ENCODE measurements around the gene ZNF385A.

ZNF385A gene

GRCh38 chr12:54371328-54372112 lies 13.0 kb downstream of the ZNF385A start:
- Mint-ChIP-seq H3K27ac (no peak overlapping the region), H3K4me3 (no peak overlapping the region)
- CTCF ChIA-PET, result interaction anchor here (1.1 to 2.9 kb wide), 10 partner anchors 8 to 157 kb away, joined by 3 to 19 read pairs (median 5); no protein-coding TSS in a partner anchor

GRCh38 chr12:54370171-54370730 lies 14.3 kb downstream of the ZNF385A start:
- CTCF ChIA-PET, result interaction anchor here (0.7 to 2.9 kb wide), 10 partner anchors 8 to 156 kb away, joined by 3 to 19 read pairs (median 6); no protein-coding TSS in a partner anchor
- peaks cover 29% of the 10 kb centered on the region for H3K4me1 Mint-ChIP-seq
- peaks cover 44% of the 10 kb centered on the region for H3K27me3 Mint-ChIP-seq
- no peaks in the 10 kb centered on the region for H3K36me3 Mint-ChIP-seq
- DNase-seq, result no peak
- H3K4me3 Mint-ChIP-seq, result no peak overlapping the region
- no peaks in the 10 kb centered on the region for H3K9me3 Mint-ChIP-seq
- no peak overlapping the region for H3K27ac Mint-ChIP-seq

More at GRCh38 chr12:54371328-54372112, 13.0 kb downstream of the ZNF385A start:
- H3K27me3 Mint-ChIP-seq, result peaks cover 57% of the 10 kb centered on the region
- DNase-seq, result no peak
- H3K4me1 Mint-ChIP-seq, result peaks cover 29% of the 10 kb centered on the region
- H3K9me3 Mint-ChIP-seq, result no peaks in the 10 kb centered on the region
- H3K36me3 Mint-ChIP-seq, result no peaks in the 10 kb centered on the region

DNA sequence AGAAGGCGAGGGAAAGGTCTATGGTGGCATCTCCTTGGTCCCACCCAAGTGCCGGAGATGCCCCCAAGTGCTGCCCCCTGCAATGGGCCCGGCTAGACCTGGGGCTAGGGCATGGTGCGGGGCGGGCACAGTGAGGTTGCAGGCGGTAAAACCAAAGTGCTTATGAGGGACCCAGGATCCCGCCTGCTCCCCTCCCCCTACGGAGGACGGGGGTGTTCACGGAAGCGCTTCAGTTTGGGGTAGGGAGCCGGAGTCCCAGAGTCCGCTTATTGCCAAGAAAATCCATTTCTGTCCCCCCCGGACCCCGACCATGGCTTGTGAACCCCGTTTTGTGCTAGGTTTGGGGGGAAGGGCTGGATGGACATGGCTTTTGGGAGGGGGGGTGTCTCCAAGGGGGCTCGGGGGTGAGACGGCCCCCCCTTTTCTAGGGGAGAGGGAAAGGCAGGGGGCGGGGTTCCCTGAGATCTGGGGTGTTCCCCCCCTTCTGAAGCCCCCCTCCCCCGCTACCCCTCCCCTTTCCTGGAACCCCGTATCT lies 14.9 kb downstream of the ZNF385A start:
- peaks cover 40% of the 10 kb centered on the region for H3K27me3 Mint-ChIP-seq
- H3K4me1 Mint-ChIP-seq, result peaks cover 34% of the 10 kb centered on the region
- H3K36me3 Mint-ChIP-seq, result no peaks in the 10 kb centered on the region
- DNase-seq, result no peak
- no peak overlapping the region for H3K27ac Mint-ChIP-seq
- peak overlapping the region; percentile 33 for H3K4me3 Mint-ChIP-seq
- CTCF ChIA-PET, result interaction anchor here (1.0 to 2.6 kb wide), 4 partner anchors 10 to 149 kb away, joined by 3 to 19 read pairs (median 10); no protein-coding TSS in a partner anchor
- no peaks in the 10 kb centered on the region for H3K9me3 Mint-ChIP-seq

- Mint-ChIP-seq H3K4me3 (peak overlapping the region; percentile 33), H3K4me1 (peaks cover 41% of the 10 kb centered on the region), H3K27ac (no peak overlapping the region), H3K36me3 (no peaks in the 10 kb centered on the region), H3K27me3 (peaks cover 33% of the 10 kb centered on the region), H3K9me3 (no peaks in the 10 kb centered on the region)
- CTCF ChIA-PET, result interaction anchor here (0.8 to 4.5 kb wide), 18 partner anchors 12 to 161 kb away, joined by 3 to 68 read pairs (median 5); no protein-coding TSS in a partner anchor
- peak; percentile 93 for DNase-seq
Observed at GRCh38 chr12:54368709-54369596, 15.6 kb downstream of the ZNF385A start.

DNA sequence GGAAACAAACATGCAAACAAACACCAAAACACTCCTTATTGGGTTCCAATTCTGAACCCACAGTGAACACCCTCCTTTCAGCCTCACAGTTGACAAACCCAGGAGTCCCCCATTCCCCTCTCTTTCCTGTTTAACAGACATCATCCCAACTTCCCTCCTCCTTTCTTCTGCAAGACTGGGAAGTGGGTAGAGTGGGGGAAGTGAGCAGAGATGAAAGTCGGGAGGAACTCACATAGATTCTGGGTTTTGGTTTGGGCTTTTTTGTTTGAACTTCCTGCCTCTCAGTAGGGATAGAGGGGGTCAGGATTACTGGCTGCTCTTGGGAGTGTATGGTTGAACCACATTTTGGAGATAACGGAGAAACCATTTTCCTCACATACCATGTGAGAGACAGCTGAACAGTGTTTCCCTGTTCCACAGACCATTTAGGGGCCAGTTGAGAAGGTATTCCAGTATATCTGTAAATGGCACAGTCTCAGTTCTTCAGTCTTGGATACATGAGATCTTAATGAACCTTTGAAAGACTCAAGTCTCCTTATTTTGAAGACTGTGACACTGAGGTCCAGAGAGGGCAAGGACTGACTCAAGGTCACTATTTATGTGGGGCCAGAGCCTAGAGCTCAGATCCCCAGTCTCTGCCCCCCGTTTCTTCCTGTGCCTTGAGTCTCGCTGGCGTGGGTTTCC lies 16.4 kb downstream of the ZNF385A start:
- Mint-ChIP-seq H3K9me3 (no peaks in the 10 kb centered on the region), H3K4me1 (peaks cover 47% of the 10 kb centered on the region)
- CTCF ChIA-PET, result interaction anchor here (0.6 to 4.5 kb wide), 19 partner anchors 11 to 160 kb away, joined by 3 to 68 read pairs (median 5); no protein-coding TSS in a partner anchor

GRCh38 chr12:54364413-54364812 lies 20.1 kb downstream of the ZNF385A start, which contains the start of gene GPR84:
Gene GPR84, minus strand, starts transcription at chr12:54364486. Its CDS starts 635 bp downstream, at chr12:54363851.
- H3K36me3 Mint-ChIP-seq, result no peaks in the 10 kb centered on the region
- H3K9me3 Mint-ChIP-seq, result no peaks in the 10 kb centered on the region
- peak within 1 kb of the TSS; percentile 81 for H3K27ac Mint-ChIP-seq
- CTCF ChIA-PET, result no interaction called here
- H3K4me3 Mint-ChIP-seq, result peak within 1 kb of the TSS; percentile 11
- DNase-seq, result peak; percentile 54
- peaks cover 49% of the 10 kb centered on the region for H3K4me1 Mint-ChIP-seq
- peaks cover 23% of the 10 kb centered on the region for H3K27me3 Mint-ChIP-seq

More for the DNA sequence above, 16.4 kb downstream of the ZNF385A start:
- no peaks in the 10 kb centered on the region for H3K36me3 Mint-ChIP-seq
- peaks cover 25% of the 10 kb centered on the region for H3K27me3 Mint-ChIP-seq
- H3K27ac Mint-ChIP-seq, result no peak overlapping the region
- no peak overlapping the region for H3K4me3 Mint-ChIP-seq
- no peak for DNase-seq

DNA sequence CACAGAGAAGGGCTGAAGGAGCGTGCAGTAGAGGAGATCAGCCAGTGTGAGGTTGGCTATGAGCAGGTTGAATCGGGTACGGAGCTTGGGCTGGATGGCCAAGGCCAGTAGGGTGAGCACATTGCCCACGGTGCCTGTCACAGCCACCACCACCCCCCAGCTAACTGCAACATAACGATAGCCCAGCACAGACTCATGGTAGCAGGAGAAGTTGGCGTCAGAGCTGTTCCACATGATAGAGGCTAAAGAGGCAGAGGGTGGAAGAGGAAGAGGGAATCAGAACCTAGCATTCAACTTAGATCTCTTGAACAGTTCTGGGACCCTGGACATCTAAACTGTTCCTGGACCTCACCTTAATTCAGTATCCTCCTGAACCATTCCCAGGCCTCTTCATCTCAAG lies 20.9 kb downstream of the ZNF385A start:
- Mint-ChIP-seq H3K27ac (no peak overlapping the region), H3K9me3 (no peaks in the 10 kb centered on the region), H3K4me1 (peaks cover 42% of the 10 kb centered on the region), H3K4me3 (no peak overlapping the region), H3K27me3 (peaks cover 17% of the 10 kb centered on the region), H3K36me3 (no peaks in the 10 kb centered on the region)
- CTCF ChIA-PET, result interaction anchor here (0.6 to 8.3 kb wide), 8 partner anchors 14 to 149 kb away, joined by 3 to 125 read pairs (median 12); no protein-coding TSS in a partner anchor
- no peak for DNase-seq

DNA sequence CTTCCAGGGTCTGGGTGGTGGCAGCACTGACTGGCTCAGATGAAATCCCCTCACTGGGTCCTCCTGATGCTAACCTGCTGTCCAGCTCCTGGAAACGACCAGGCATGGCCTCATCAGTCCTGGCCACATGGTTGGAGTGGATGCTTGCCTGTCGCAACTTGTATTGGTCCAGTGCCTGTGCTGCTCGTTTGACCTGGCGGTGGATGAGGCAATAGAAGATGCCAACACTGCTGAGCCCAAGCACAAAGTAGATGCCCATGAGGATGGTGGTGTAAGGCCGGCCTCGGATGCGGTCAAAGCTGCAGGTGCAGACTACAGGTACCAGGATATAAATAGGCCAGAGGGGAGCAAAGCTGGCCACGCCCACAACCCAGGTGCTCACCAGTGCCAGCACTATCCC lies 21.5 kb downstream of the ZNF385A start:
- peak overlapping the region; percentile 8 for H3K27ac Mint-ChIP-seq
- DNase-seq, result no peak
- no peak overlapping the region for H3K4me3 Mint-ChIP-seq

GRCh38 chr12:54360717-54361456 lies 23.6 kb downstream of the ZNF385A start:
- CTCF ChIA-PET, result interaction anchor here (0.6 to 8.3 kb wide), 15 partner anchors 11 to 1667 kb away, joined by 3 to 125 read pairs (median 5); no protein-coding TSS in a partner anchor
- H3K9me3 Mint-ChIP-seq, result no peaks in the 10 kb centered on the region

More for the DNA sequence above, 21.5 kb downstream of the ZNF385A start:
- Mint-ChIP-seq H3K36me3 (no peaks in the 10 kb centered on the region), H3K4me1 (peaks cover 36% of the 10 kb centered on the region), H3K9me3 (no peaks in the 10 kb centered on the region), H3K27me3 (peaks cover 11% of the 10 kb centered on the region)
- CTCF ChIA-PET, result interaction anchor here (0.6 to 8.3 kb wide), 9 partner anchors 8 to 148 kb away, joined by 3 to 125 read pairs (median 10); no protein-coding TSS in a partner anchor

DNA sequence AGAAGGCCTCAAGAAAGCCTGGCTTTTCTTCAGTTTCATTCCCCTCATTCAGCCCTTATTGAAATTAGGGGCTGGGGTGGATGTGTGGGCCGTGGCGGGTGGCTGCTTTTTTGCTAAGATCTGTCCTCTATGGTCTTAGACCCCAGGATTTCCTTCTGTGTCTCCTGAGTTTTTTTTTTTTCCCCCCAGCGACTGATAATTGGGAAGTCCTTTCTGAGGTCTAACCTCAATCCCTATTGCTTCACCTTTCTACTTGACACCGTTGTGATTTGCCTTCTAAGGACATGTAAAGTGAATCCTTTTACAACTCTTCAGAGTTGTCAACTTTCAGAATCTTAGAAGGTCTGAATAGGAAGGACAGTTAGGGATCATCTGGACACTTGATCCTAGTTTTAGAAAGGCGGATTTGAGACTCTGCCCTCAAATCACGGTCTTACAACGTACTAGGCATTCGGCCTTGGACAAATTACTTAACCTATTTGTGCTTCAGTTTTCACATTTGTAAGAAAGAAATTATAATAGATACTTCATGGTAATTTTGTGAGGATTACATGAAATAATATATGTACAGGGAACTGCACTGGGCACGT lies 24.7 kb downstream of the ZNF385A start:
- Mint-ChIP-seq H3K27me3 (peaks cover 6% of the 10 kb centered on the region), H3K4me3 (no peak overlapping the region), H3K9me3 (no peaks in the 10 kb centered on the region), H3K4me1 (peaks cover 39% of the 10 kb centered on the region), H3K27ac (no peak overlapping the region), H3K36me3 (no peaks in the 10 kb centered on the region)
- CTCF ChIA-PET, result interaction anchor here (0.8 to 8.3 kb wide), 14 partner anchors 8 to 145 kb away, joined by 3 to 125 read pairs (median 5); no protein-coding TSS in a partner anchor
- no peak for DNase-seq

More at GRCh38 chr12:54360717-54361456, 23.6 kb downstream of the ZNF385A start:
- peak; percentile 82 for DNase-seq
- Mint-ChIP-seq H3K27ac (peak overlapping the region; percentile 47), H3K4me1 (peaks cover 42% of the 10 kb centered on the region), H3K4me3 (peak overlapping the region; percentile 19), H3K36me3 (no peaks in the 10 kb centered on the region), H3K27me3 (peaks cover 6% of the 10 kb centered on the region)

DNA sequence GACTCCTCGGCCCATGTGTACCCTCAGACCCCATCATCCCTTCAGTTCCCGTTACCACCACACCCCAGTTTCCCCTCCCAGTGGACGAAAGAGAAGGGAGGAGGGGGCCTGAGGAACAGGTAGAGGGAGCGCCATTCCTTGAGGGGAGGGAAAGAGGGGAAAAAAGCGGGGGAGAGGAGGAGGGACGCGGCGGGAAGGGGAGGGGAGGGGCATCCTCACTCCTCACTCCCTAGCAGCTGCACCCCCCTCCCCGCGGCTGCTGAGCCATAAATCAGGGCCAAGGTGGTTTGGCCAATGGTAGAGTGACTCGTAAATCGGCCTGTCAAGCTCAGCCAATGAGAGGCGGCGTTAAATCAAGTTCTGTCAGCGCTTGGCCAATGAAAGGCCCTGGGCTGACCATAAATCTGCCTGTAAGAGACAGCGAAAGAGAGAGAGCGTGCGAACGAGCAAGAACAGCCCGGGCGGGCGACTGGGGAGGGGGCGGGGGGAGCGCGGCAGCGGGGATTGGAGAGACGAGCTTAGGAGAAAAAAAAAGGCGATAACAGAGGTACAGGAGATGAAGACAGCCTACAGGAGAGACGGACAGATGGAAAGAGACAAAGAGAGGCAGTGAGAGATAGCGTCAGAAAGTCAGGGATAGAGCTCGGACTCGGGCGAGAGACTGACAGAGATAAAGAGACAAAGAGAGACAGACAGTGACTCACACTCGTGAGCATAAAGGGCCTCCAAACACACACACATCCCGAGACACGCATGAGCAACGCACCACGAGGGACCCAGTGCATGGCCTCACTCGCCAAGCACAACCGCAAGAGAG lies 25.4 kb downstream of the ZNF385A start:
- Mint-ChIP-seq H3K36me3 (no peaks in the 10 kb centered on the region), H3K27ac (no peak overlapping the region), H3K4me3 (no peak overlapping the region), H3K4me1 (peaks cover 32% of the 10 kb centered on the region), H3K9me3 (no peaks in the 10 kb centered on the region), H3K27me3 (peaks cover 6% of the 10 kb centered on the region)
- peak; percentile 97 for DNase-seq
- CTCF ChIA-PET, result interaction anchor here (0.7 to 8.3 kb wide), 12 partner anchors 9 to 144 kb away, joined by 3 to 125 read pairs (median 4); partner anchors contain the start of genes CBX5 and HNRNPA1

Measured in activated naive CD4-positive, alpha-beta T cell treated with anti-CD3 and anti-CD28 coated beads, Interleukin-2, amount 10 ng/mL, durations not matched to agents 7 days and 5 days (primary cell).